ENCODE results near the gene PHF5A. TPM values are rescaled to one million over a fixed set of nuclear protein-coding genes. Genes with fewer than 3 reads are reported as not detected.
"Not testable (repeated sequence)": the region's sequence is repeated elsewhere in the genome, so short reads cannot be mapped to it uniquely, and the experiment has no call there.

PHF5A gene
- total RNA-seq, 1 donor from 2014 or later: 44.2 TPM

GRCh38 chr22:41436322-41437113 is 32.0 kb downstream of the PHF5A start:
- TF ChIP-seq CTCF (IDR thresholded peaks at IDR 0.05; ENCODE audit: unreplicated experiment): no peak

GRCh38 chr22:41435560-41435959 is 32.9 kb downstream of the PHF5A start:
- DNase-seq (ENCODE audit: low spot score in 2 of 2, unreplicated experiment in 2 of 2): no peak
- Mint-ChIP-seq H3K4me1 (no peaks in the 10 kb centered on the region), H3K27ac (peak overlapping the region; percentile 25), H3K27me3 (ENCODE audit: low read depth) (no peaks in the 10 kb centered on the region), H3K9me3 (no peaks in the 10 kb centered on the region), H3K4me3 (no peak overlapping the region), H3K36me3 (peaks cover 29% of the 10 kb centered on the region)
- TF ChIP-seq CTCF (IDR thresholded peaks at IDR 0.05; ENCODE audit: unreplicated experiment): no peak

More at GRCh38 chr22:41436322-41437113, 32.0 kb downstream of the PHF5A start:
- H3K27me3 Mint-ChIP-seq (ENCODE audit: low read depth): no peaks in the 10 kb centered on the region
- H3K27ac Mint-ChIP-seq: no peak overlapping the region
- H3K4me1 Mint-ChIP-seq: no peaks in the 10 kb centered on the region
- peaks cover 24% of the 10 kb centered on the region for H3K36me3 Mint-ChIP-seq
- no peaks in the 10 kb centered on the region for H3K9me3 Mint-ChIP-seq
- DNase-seq (ENCODE audit: low spot score in 2 of 2, unreplicated experiment in 2 of 2): no peak
- H3K4me3 Mint-ChIP-seq: no peak overlapping the region

- H3K9me3 Mint-ChIP-seq; H3K4me3 Mint-ChIP-seq; DNase-seq (ENCODE audit: low spot score in 2 of 2, unreplicated experiment in 2 of 2); H3K27ac Mint-ChIP-seq; H3K4me1 Mint-ChIP-seq; H3K27me3 Mint-ChIP-seq (ENCODE audit: low read depth): not testable (repeated sequence)
- peaks cover 29% of the 10 kb centered on the region for H3K36me3 Mint-ChIP-seq
Measured at GRCh38 chr22:41434361-41435003, 34.0 kb downstream of the PHF5A start.

- not testable (repeated sequence) for H3K27ac Mint-ChIP-seq; H3K9me3 Mint-ChIP-seq; DNase-seq (ENCODE audit: low spot score in 2 of 2, unreplicated experiment in 2 of 2); H3K4me3 Mint-ChIP-seq; H3K4me1 Mint-ChIP-seq; H3K27me3 Mint-ChIP-seq (ENCODE audit: low read depth)
- H3K36me3 Mint-ChIP-seq: peaks cover 29% of the 10 kb centered on the region
Measured at GRCh38 chr22:41433480-41433879, 35.0 kb downstream of the PHF5A start.

GRCh38 chr22:41431656-41432055 is 36.8 kb downstream of the PHF5A start:
- peak overlapping the region; percentile 45 for H3K27ac Mint-ChIP-seq

GRCh38 chr22:41429951-41430332 is 38.5 kb downstream of the PHF5A start:
- no peak overlapping the region for H3K4me3 Mint-ChIP-seq
- H3K27me3 Mint-ChIP-seq (ENCODE audit: low read depth): no peaks in the 10 kb centered on the region
- H3K4me1 Mint-ChIP-seq: no peaks in the 10 kb centered on the region
- no peak overlapping the region for H3K27ac Mint-ChIP-seq
- no peak for TF ChIP-seq CTCF (IDR thresholded peaks at IDR 0.05; ENCODE audit: unreplicated experiment)
- no peak for DNase-seq (ENCODE audit: low spot score in 2 of 2, unreplicated experiment in 2 of 2)
- no peaks in the 10 kb centered on the region for H3K9me3 Mint-ChIP-seq
- peaks cover 20% of the 10 kb centered on the region for H3K36me3 Mint-ChIP-seq

More at GRCh38 chr22:41431656-41432055, 36.8 kb downstream of the PHF5A start:
- DNase-seq (ENCODE audit: low spot score in 2 of 2, unreplicated experiment in 2 of 2): no peak
- H3K9me3 Mint-ChIP-seq: no peaks in the 10 kb centered on the region
- no peaks in the 10 kb centered on the region for H3K4me1 Mint-ChIP-seq
- H3K36me3 Mint-ChIP-seq: peaks cover 25% of the 10 kb centered on the region
- H3K4me3 Mint-ChIP-seq: no peak overlapping the region
- no peaks in the 10 kb centered on the region for H3K27me3 Mint-ChIP-seq (ENCODE audit: low read depth)
- no peak for TF ChIP-seq CTCF (IDR thresholded peaks at IDR 0.05; ENCODE audit: unreplicated experiment)

Data from mesothelial cell of epicardium (in vitro differentiated cells).